OCI-LY1 (cell line): ENCODE data around the gene AASDH.
A peak's percentile ranks its signal among the peaks of the same experiment; 100 is the strongest.

Experiments
- H2AFZ ChIP-seq: fragments of 200-600 bp; sonication (generic), shearing (Covaris generic); 2 replicates; pipeline ENCODE4 v1.6.0; 2014; ENCODE audit warnings: antibody characterized with exemption, mild to moderate bottlenecking, low read length
- H3F3A ChIP-seq: fragments of 200-600 bp; sonication (generic), shearing (Covaris generic); 2 replicates; pipeline ENCODE4 v1.6.0; 2014; ENCODE audit warnings: mild to moderate bottlenecking, antibody characterized with exemption, low read length, moderate library complexity; ENCODE audit not compliant: insufficient read depth
- H3K27ac ChIP-seq: fragments of 200-600 bp; sonication (generic); 2 replicates; pipeline ENCODE4 v1.5.1; 2014; ENCODE audit warnings: low read length, mixed run types, mild to moderate bottlenecking, low read depth; ENCODE audit not compliant: poor library complexity, severe bottlenecking
- H3K27me3 ChIP-seq: fragments of 200-600 bp; sonication (generic); 2 replicates; pipeline ENCODE4 v1.6.0; 2014; ENCODE audit warnings: antibody characterized with exemption, mild to moderate bottlenecking, low read length, moderate library complexity; ENCODE audit not compliant: insufficient read depth
- H3K36me3 ChIP-seq: fragments of 200-600 bp; sonication (generic); 2 replicates; pipeline ENCODE4 v1.6.1; 2014; ENCODE audit warnings: mild to moderate bottlenecking, antibody characterized with exemption, low read length, moderate library complexity, mixed read lengths; ENCODE audit not compliant: insufficient read depth
- H3K4me1 ChIP-seq: fragments of 200-600 bp; sonication (generic); 2 replicates; pipeline ENCODE4 v1.5.1; 2014; ENCODE audit warnings: mild to moderate bottlenecking, low read length, moderate library complexity; ENCODE audit not compliant: insufficient read depth, severe bottlenecking
- H3K4me2 ChIP-seq: fragments of 200-600 bp; sonication (generic), shearing (Covaris generic); 2 replicates; pipeline ENCODE4 v1.6.1; 2014; ENCODE audit warnings: low read length
- H3K4me3 ChIP-seq: fragments of 200-600 bp; sonication (generic); 2 replicates; pipeline ENCODE4 v1.5.1; 2014; ENCODE audit warnings: low read length, low read depth, mild to moderate bottlenecking, mixed read lengths; ENCODE audit not compliant: poor library complexity, severe bottlenecking
- H3K79me2 ChIP-seq: fragments of 200-600 bp; shearing (Covaris generic); 2 replicates; pipeline ENCODE4 v1.6.1; 2016; ENCODE audit warnings: mixed run types, low read length, mixed read lengths; ENCODE audit not compliant: insufficient read depth
- H3K9ac ChIP-seq: fragments of 200-600 bp; sonication (generic), shearing (Covaris generic); 2 replicates; pipeline ENCODE4 v1.6.1; 2014; ENCODE audit warnings: mild to moderate bottlenecking, low read length, mixed read lengths
- H3K9me2 ChIP-seq: fragments of 200-600 bp; sonication (generic), shearing (Covaris generic); 2 replicates; pipeline ENCODE4 v1.6.1; 2014; ENCODE audit warnings: low read depth, mild to moderate bottlenecking, low read length, mixed read lengths
- H3K9me3 ChIP-seq: fragments of 200-600 bp; shearing (Covaris generic); 2 replicates; pipeline ENCODE4 v1.6.1; 2014; ENCODE audit warnings: low read length, mixed read lengths
- H4K20me1 ChIP-seq: fragments of 200-600 bp; sonication (generic), shearing (Covaris generic); 2 replicates; pipeline ENCODE4 v1.6.0; 2016; ENCODE audit warnings: mild to moderate bottlenecking, low read length; ENCODE audit not compliant: insufficient read depth
- EZH2 ChIP-seq: fragments of 200-600 bp; sonication (generic), shearing (Covaris generic); IDR thresholded peaks from 2 replicates; pipeline ENCODE4 v1.8.0; 2017; ENCODE audit warnings: borderline replicate concordance, mixed run types, mild to moderate bottlenecking, antibody characterized with exemption, low read length, moderate library complexity, mixed read lengths
- TF ChIP-seq, protein P1 (sequence below): fragments of 200-600 bp; sonication (generic), shearing (Covaris generic); IDR thresholded peaks from 2 replicates; pipeline ENCODE4 v1.5.1; 2017; ENCODE audit warnings: mild to moderate bottlenecking, antibody characterized with exemption, low read length, moderate library complexity, mixed read lengths

Gene AASDH, protein sequence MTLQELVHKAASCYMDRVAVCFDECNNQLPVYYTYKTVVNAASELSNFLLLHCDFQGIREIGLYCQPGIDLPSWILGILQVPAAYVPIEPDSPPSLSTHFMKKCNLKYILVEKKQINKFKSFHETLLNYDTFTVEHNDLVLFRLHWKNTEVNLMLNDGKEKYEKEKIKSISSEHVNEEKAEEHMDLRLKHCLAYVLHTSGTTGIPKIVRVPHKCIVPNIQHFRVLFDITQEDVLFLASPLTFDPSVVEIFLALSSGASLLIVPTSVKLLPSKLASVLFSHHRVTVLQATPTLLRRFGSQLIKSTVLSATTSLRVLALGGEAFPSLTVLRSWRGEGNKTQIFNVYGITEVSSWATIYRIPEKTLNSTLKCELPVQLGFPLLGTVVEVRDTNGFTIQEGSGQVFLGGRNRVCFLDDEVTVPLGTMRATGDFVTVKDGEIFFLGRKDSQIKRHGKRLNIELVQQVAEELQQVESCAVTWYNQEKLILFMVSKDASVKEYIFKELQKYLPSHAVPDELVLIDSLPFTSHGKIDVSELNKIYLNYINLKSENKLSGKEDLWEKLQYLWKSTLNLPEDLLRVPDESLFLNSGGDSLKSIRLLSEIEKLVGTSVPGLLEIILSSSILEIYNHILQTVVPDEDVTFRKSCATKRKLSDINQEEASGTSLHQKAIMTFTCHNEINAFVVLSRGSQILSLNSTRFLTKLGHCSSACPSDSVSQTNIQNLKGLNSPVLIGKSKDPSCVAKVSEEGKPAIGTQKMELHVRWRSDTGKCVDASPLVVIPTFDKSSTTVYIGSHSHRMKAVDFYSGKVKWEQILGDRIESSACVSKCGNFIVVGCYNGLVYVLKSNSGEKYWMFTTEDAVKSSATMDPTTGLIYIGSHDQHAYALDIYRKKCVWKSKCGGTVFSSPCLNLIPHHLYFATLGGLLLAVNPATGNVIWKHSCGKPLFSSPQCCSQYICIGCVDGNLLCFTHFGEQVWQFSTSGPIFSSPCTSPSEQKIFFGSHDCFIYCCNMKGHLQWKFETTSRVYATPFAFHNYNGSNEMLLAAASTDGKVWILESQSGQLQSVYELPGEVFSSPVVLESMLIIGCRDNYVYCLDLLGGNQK

DNA sequence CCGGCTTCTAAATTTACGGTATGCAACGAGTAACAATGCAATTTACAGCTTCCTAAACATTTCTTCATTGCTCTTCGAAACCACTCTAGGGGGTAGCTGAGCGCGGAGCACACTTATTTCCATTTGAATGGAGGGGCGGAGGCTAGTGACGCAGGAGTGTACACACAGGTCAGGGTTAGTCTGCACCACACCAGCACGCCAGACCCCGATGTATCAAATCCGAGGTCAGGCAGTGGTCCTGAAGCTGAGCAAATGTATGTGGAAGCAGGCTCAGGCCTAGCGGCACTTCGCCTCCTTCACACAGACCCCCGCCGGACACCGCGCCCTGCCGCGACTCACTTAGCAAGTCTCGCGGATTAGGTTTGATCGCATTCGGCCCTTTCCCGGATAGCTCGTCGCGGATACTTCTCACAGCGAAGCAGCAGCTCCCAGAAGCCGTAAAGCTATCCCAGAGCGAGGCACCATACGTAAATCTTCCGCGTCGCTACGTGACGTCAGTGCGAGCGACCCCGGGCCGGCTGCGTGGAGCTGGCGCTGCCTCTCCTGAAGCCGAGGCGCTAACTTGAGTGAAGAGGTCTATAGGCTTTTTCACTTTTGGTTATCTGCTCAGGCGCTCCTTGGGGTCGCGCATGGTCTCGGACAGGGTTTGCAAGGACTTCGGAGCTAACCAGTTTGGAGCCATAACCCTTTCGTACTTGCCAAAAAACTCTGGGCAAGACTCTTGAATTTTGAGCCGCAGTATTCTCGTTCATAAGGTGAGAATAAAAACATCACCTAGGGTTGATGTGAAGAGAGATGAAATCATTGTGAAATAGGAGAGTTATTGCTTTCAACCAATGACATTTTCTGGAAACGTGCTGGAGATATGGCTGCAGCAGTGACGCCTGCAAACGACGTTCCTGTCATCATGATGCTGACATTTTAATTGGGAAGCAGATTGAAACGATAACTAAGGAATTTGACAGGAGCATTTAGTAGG lies at the start of gene AASDH:
TSS of gene AASDH (minus strand) at position 469 of the 979 bp plus-strand sequence. CDS start 3,192 bp downstream, outside the sequence.
- peak within 1 kb of the TSS; percentile 93 for H3K4me3 ChIP-seq
- H3K79me2 ChIP-seq: peaks cover 17% of the 10 kb centered on the region; the same call in 1 of the 2 replicates
- peaks cover 3% of the 10 kb centered on the region; the same call in 1 of the 2 replicates for H3F3A ChIP-seq
- H3K9me2 ChIP-seq: no peaks in the 10 kb centered on the region
- no peaks in the 10 kb centered on the region for H3K27me3 ChIP-seq
- H3K27ac ChIP-seq: peak within 1 kb of the TSS; percentile 94
- H3K9ac ChIP-seq: peak within 1 kb of the TSS; percentile 94
- no peaks in the 10 kb centered on the region for H3K36me3 ChIP-seq
- TF ChIP-seq EZH2: no peak
- TF ChIP-seq, protein P1, sequence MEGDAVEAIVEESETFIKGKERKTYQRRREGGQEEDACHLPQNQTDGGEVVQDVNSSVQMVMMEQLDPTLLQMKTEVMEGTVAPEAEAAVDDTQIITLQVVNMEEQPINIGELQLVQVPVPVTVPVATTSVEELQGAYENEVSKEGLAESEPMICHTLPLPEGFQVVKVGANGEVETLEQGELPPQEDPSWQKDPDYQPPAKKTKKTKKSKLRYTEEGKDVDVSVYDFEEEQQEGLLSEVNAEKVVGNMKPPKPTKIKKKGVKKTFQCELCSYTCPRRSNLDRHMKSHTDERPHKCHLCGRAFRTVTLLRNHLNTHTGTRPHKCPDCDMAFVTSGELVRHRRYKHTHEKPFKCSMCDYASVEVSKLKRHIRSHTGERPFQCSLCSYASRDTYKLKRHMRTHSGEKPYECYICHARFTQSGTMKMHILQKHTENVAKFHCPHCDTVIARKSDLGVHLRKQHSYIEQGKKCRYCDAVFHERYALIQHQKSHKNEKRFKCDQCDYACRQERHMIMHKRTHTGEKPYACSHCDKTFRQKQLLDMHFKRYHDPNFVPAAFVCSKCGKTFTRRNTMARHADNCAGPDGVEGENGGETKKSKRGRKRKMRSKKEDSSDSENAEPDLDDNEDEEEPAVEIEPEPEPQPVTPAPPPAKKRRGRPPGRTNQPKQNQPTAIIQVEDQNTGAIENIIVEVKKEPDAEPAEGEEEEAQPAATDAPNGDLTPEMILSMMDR: no peak
- peak within 1 kb of the TSS; percentile 60 for H2AFZ ChIP-seq
- H3K4me2 ChIP-seq: peak within 1 kb of the TSS; percentile 91
- no peaks in the 10 kb centered on the region for H3K9me3 ChIP-seq
- no peaks in the 10 kb centered on the region for H4K20me1 ChIP-seq
- H3K4me1 ChIP-seq: peaks cover 27% of the 10 kb centered on the region

DNA sequence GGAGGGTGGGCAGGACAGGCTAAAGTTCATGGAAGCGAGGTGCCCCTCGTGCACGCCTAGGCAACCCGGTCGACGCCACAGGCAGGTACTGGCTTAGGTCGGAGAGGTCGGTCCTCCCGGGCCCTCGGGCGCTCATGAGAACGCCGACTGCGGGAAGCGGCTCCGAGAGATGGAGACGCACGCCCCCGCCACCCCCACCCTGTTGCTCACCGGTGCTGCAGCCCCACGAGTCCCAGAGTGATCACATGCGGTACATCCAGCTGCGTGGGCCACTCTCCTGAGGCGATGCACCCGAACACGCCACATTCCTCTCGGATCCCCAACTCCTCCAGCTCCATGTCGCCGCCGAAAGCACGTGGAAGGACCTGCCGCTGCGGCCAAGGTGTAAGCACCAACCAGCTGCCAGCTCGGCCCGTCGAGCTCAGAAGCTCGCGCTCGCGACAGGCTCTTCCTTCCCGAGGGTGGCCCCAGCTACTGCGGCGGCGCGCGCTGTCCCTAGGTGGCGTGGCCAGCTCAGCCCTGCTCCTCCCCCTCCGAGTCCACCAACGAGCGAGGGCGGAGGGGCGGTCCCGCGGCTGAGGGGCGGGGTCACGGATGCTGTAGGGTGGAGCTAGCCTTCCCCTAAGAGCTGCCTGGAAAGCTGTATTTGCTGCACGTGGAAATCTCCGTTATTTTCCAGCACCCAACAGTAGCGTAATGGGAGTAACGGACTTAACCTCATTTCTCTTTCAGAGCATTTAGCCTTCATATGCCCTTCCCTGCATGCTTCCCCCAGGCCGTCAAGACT lies 48.0 kb upstream of the AASDH start, which contains the start of gene PPAT:
TSS of gene PPAT (minus strand) at position 476 of the 787 bp plus-strand sequence. CDS start at position 338, 138 bp downstream.
- Histone ChIP-seq H4K20me1 (no peaks in the 10 kb centered on the region; the same call in 1 of the 2 replicates), H3K27ac (peak within 1 kb of the TSS; percentile 73), H3K27me3 (no peaks in the 10 kb centered on the region), H3K4me2 (peak within 1 kb of the TSS; percentile 94), H3K4me3 (peak within 1 kb of the TSS; percentile 96), H3K4me1 (peaks cover 50% of the 10 kb centered on the region), H3K79me2 (peaks cover 86% of the 10 kb centered on the region), H2AFZ (no peak within 1 kb of the TSS), H3K9me3 (no peaks in the 10 kb centered on the region), H3K9ac (peak within 1 kb of the TSS; percentile 96), H3K9me2 (no peaks in the 10 kb centered on the region), H3F3A (no peaks in the 10 kb centered on the region), H3K36me3 (peaks cover 19% of the 10 kb centered on the region; the same call in 1 of the 2 replicates)
- TF ChIP-seq, protein P1: no peak
- no peak for TF ChIP-seq EZH2
